K562 (cell line): ENCODE data around the gene CLDN1. TPM values are rescaled to one million over a fixed set of nuclear protein-coding genes. Genes with fewer than 3 reads are reported as not detected.

Experiments
- ATAC-seq: fragments of 200-7000 bp; cut with Tn5 transposase; 3 replicates; pipeline ENCODE4 v1.9.1; 2020; ENCODE audit warnings: moderate library complexity
- BruUV-seq: library from RNA; stranded (reverse); fragments of 400-500 nt; replicated peaks from 2 replicates; lab custom pipeline; 2021; lab: Mats Ljungman, UMichigan
- CTCF ChIA-PET: fragments of 300-600 bp; formaldehyde crosslinking; extraction: SDS; loops from one replicate; lab custom pipeline; 2021; ENCODE audit warnings: low intra/inter-chr PET ratio; lab: Yijun Ruan, JAX
- POLR2A ChIA-PET: fragments of 300-600, 350-650 bp; sonication (Branson Sonifier 250); formaldehyde crosslinking; extraction: SDS; loops from one replicate; lab custom pipeline; 2021; ENCODE audit warnings: antibody characterized with exemption, inconsistent platforms; lab: Yijun Ruan, JAX
- DNase-seq, 4 experiments: peaks; one replicate each; pipeline versions ENCODE4 v3.0.0 to v3.0.0-alpha.2; 2011 to 2018; ENCODE audit warnings: low spot score in 3 of 4, mixed read lengths in 3 of 4; ENCODE audit errors: extremely low read depth in 1 of 4
- FAIRE-seq: peaks from 2 replicates; lab custom pipeline; 2011; peaks lifted over from hg19 to GRCh38; lab: Jason Lieb, UNC
- H2AFZ ChIP-seq: 2 replicates; pipeline ENCODE4 v1.6.0; 2011; ENCODE audit warnings: low read depth, low read length, control low read depth, inconsistent platforms
- H3K27ac ChIP-seq: fragments of 200-600 bp; 3 replicates; pipeline ENCODE4 v1.8.0; 2011; ENCODE audit warnings: low read depth, mild to moderate bottlenecking, control low read depth, inconsistent platforms, low read length, moderate library complexity, mixed read lengths; ENCODE audit errors: extremely low read depth
- H3K27me3 ChIP-seq, 2 experiments: fragments of 300-600 bp in 1 of 2; 2 replicates in 1 of 2; 3 replicates in 1 of 2; pipeline versions ENCODE4 v1.6.0 to v1.8.0; 2011; ENCODE audit warnings: inconsistent platforms in 2 of 2, low read length in 2 of 2, mild to moderate bottlenecking in 1 of 2, mixed read lengths in 1 of 2, moderate library complexity in 1 of 2; ENCODE audit not compliant: control insufficient read depth in 2 of 2, insufficient read depth in 2 of 2
- H3K36me3 ChIP-seq: fragments of 300-600 bp; 3 replicates; pipeline ENCODE4 v1.8.0; 2011; ENCODE audit warnings: mild to moderate bottlenecking, low read length, inconsistent platforms; ENCODE audit not compliant: control insufficient read depth, insufficient read depth
- H3K4me1 ChIP-seq, 2 experiments: fragments of 200-600 bp in 1 of 2; replicated peaks in 1 of 2; 2 replicates in 1 of 2; 3 replicates in 1 of 2; pipeline versions ENCODE4 v1.5.1 to v1.8.0; 2011; ENCODE audit warnings: inconsistent platforms in 2 of 2, low read length in 2 of 2, mild to moderate bottlenecking in 1 of 2, mixed read lengths in 1 of 2, moderate library complexity in 1 of 2; ENCODE audit not compliant: control insufficient read depth in 2 of 2, insufficient read depth in 2 of 2
- H3K4me2 ChIP-seq: 2 replicates; pipeline ENCODE4 v1.6.1; 2011; ENCODE audit warnings: low read length, control low read depth, inconsistent platforms, mixed read lengths; ENCODE audit not compliant: insufficient read depth
- H3K4me3 ChIP-seq: fragments of 200-600 bp; sonication (generic), shearing (Covaris generic); 2 replicates; pipeline ENCODE4 v1.5.1; 2016; ENCODE audit warnings: control low read depth, inconsistent platforms
- H3K79me2 ChIP-seq: fragments of 200-600 bp; 3 replicates; pipeline ENCODE4 v1.8.0; 2011; ENCODE audit warnings: low read length, inconsistent platforms; ENCODE audit not compliant: control insufficient read depth, insufficient read depth
- H3K9ac ChIP-seq, 2 experiments: 2 replicates each; pipeline versions ENCODE4 v1.6.0 to v1.6.1; 2011; ENCODE audit warnings: low read depth in 2 of 2, low read length in 2 of 2, control low read depth in 1 of 2, inconsistent platforms in 1 of 2, mild to moderate bottlenecking in 1 of 2, mixed read lengths in 1 of 2; ENCODE audit not compliant: insufficient read depth in 1 of 2
- H3K9me1 ChIP-seq: one replicate; pipeline ENCODE4 v1.6.0; 2011; ENCODE audit warnings: inconsistent platforms, mild to moderate bottlenecking, low read length, moderate library complexity; ENCODE audit not compliant: control insufficient read depth, insufficient read depth
- H3K9me3 ChIP-seq: replicated peaks from 2 replicates; pipeline ENCODE4 v1.5.1; 2011; ENCODE audit warnings: low read depth, low read length, inconsistent platforms; ENCODE audit not compliant: control insufficient read depth, insufficient read depth
- H4K20me1 ChIP-seq: replicated peaks from 2 replicates; pipeline ENCODE4 v1.6.1; 2011; ENCODE audit warnings: low read length, inconsistent platforms, mixed read lengths; ENCODE audit not compliant: control insufficient read depth, insufficient read depth
- COPS2 ChIP-seq: fragments of 450-650 bp; conservative IDR thresholded peaks from 2 replicates; pipeline ENCODE4 v1.6.1; 2016; ENCODE audit warnings: mild to moderate bottlenecking, moderate library complexity
- JUNB ChIP-seq: fragments of 450-650 bp; formaldehyde crosslinking; conservative IDR thresholded peaks from 2 replicates; pipeline ENCODE4 v1.4.0; 2020; ENCODE audit warnings: mild to moderate bottlenecking
- SRSF7 ChIP-seq: fragments of 200-400 bp; formaldehyde crosslinking; optimal IDR thresholded peaks from 2 replicates; pipeline ENCODE3; 2017; ENCODE audit warnings: mild to moderate bottlenecking, low read depth, low read length
- SRSF9 ChIP-seq: fragments of 200-400 bp; formaldehyde crosslinking; IDR thresholded peaks from 2 replicates; pipeline ENCODE4 v1.6.1; 2017; ENCODE audit warnings: low read depth, low read length, borderline replicate concordance
- TAF7 ChIP-seq: fragments of 450-650 bp; IDR thresholded peaks from 2 replicates; pipeline ENCODE4 v1.6.1; 2016; ENCODE audit warnings: missing genetic modification characterization, missing compliant biosample characterization
- TFAP4 ChIP-seq: sonication (generic); formaldehyde crosslinking; IDR thresholded peaks from 2 replicates; pipeline ENCODE4 v1.8.0; 2022; ENCODE audit warnings: missing genetic modification reagents, mild to moderate bottlenecking, moderate library complexity, borderline replicate concordance
- WGBS: fragments of 100-300 bp; shearing (Covaris generic); methylation state at CpG from one replicate; pipeline ENCODE4 v1.1.6; 2016; ENCODE audit warnings: low coverage, mixed read lengths; ENCODE audit not compliant: insufficient coverage; ENCODE audit errors: missing lambda C conversion rate; 5-methylcytosine and 5-hydroxymethylcytosine counted together
- in situ Hi-C: fragments of 300-500 bp; cut with MboI; formaldehyde crosslinking; loops from 4 replicates; pipeline ENCODE4 v1.15.0; 2018; ENCODE audit warnings: inconsistent platforms, mixed read lengths
- intact Hi-C: fragments of 100-400 bp; cut with micrococcal nuclease; formaldehyde crosslinking; loops from 2 replicates; pipeline ENCODE4 v1.14.2; 2022
- polyA plus RNA-seq, 8 experiments: library from polyadenylated mRNA; depleted of rRNA in 4 of 8; stranded (reverse) in 5 of 8; unstranded in 3 of 8; fragments of >200 nt; fragmentation: Nextera tagmentation in 2 of 8; fragmentation: Illumina TruSeq in 1 of 8; extraction: Ambion mirVana in 2 of 8; extraction: Trizol in 1 of 8; gene quantifications; 2 replicates each; pipeline versions ENCODE4 v1.2.1 to v1.2.3, GENCODE V29; 2011 to 2014; ENCODE audit warnings: inconsistent platforms in 1 of 8, missing spikeins in 1 of 8
- total RNA-seq, 7 experiments: library from RNA; depleted of rRNA in 6 of 7; stranded (reverse); fragments of >200 nt in 6 of 7; fragmentation: Illumina TruSeq in 2 of 7; extraction: Trizol in 2 of 7; gene quantifications; 2 replicates each; pipeline versions ENCODE4 v1.2.1 to v1.2.3, GENCODE V29; 2011 to 2021; ENCODE audit warnings: low replicate concordance in 1 of 7

CLDN1 gene
- total and polyA plus RNA-seq, 9 of the 15 experiments (the other 6 are each of a cell fraction or from before 2014, with no cell fraction given), result 0.16 TPM; not detected in 8

GRCh38 chr3:190308154-190308553 is 14.1 kb downstream of the CLDN1 start:
- Histone ChIP-seq H4K20me1 (no peaks in the 10 kb centered on the region), H3K27me3 (no peaks in the 10 kb centered on the region), H3K4me2 (no peak overlapping the region), H3K4me3 (no peak overlapping the region), H3K9me1 (no peaks in the 10 kb centered on the region), H3K27ac (no peak overlapping the region), H2AFZ (no peak overlapping the region), H3K9ac (no peak overlapping the region), H3K79me2 (no peaks in the 10 kb centered on the region), H3K36me3 (no peaks in the 10 kb centered on the region), H3K9me3 (no peaks in the 10 kb centered on the region), H3K4me1 (no peaks in the 10 kb centered on the region)
- intact Hi-C loops, result no loop called here
- DNase-seq, result no peak
- no peak for FAIRE-seq
- no TSS peak for BruUV-seq
- POLR2A ChIA-PET, result no interaction called here
- CTCF ChIA-PET, result no interaction called here
- WGBS, result 2% methylated on average over 5 of the region's 5 CpGs
- no peak for TF ChIP-seq TAF7 (tag)
- TF ChIP-seq SRSF7, result no peak
- in situ Hi-C loops, result no loop called here
- no peak for ATAC-seq

- no TSS peak for BruUV-seq
- WGBS, result 0% methylated on average over 1 of the region's 1 CpG
Observed at GRCh38 chr3:190307164-190307545, 15.1 kb downstream of the CLDN1 start.

More at GRCh38 chr3:190307164-190307545, 15.1 kb downstream of the CLDN1 start:
- ATAC-seq, result no peak
- Histone ChIP-seq H2AFZ (no peak overlapping the region), H3K27ac (no peak overlapping the region), H3K4me1 (no peaks in the 10 kb centered on the region), H3K4me3 (no peak overlapping the region)
- intact Hi-C loops, result no loop called here
- in situ Hi-C loops, result no loop called here
- TF ChIP-seq TFAP4 (CRISPR knock-in tag) (no peak), COPS2 (no peak), JUNB (CRISPR knock-in tag) (no peak), SRSF9 (no peak)
- TF ChIP-seq, all 486 proteins: peak for 0
- CTCF ChIA-PET, result no interaction called here
- no peak overlapping the region for H3K4me2 ChIP-seq
- FAIRE-seq (no peak), DNase-seq (no peak)
- H3K9ac ChIP-seq, result no peak overlapping the region
- H3K9me1 ChIP-seq, result no peaks in the 10 kb centered on the region
- POLR2A ChIA-PET, result no interaction called here
- H3K9me3 ChIP-seq, result no peaks in the 10 kb centered on the region
- H4K20me1 ChIP-seq, result no peaks in the 10 kb centered on the region
- H3K79me2 ChIP-seq, result no peaks in the 10 kb centered on the region
- no peaks in the 10 kb centered on the region for H3K27me3 ChIP-seq
- H3K36me3 ChIP-seq, result no peaks in the 10 kb centered on the region
